HPDE6-E6E7 (cell line): ENCODE data around the gene FAM156A.
"Not testable (repeated sequence)": the region's sequence is repeated elsewhere in the genome, so short reads cannot be mapped to it uniquely, and the experiment has no call there.

Experiments used
- DNase-seq: peaks from one replicate; pipeline ENCODE4 v3.0.0; 2011; ENCODE audit warnings: missing footprints; ENCODE audit errors: extremely low spot score

FAM156A gene, protein sequence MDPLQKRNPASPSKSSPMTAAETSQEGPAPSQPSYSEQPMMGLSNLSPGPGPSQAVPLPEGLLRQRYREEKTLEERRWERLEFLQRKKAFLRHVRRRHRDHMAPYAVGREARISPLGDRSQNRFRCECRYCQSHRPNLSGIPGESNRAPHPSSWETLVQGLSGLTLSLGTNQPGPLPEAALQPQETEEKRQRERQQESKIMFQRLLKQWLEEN

GRCh38 chrX:52958113-52958959, at the start of gene FAM156A:
FAM156A (minus strand) TSS chrX:52958518; CDS start chrX:52948588, 9,930 bp downstream.
- not testable (repeated sequence) for DNase-seq

- DNase-seq, result no peak
Measured at GRCh38 chrX:53005327-53005726, 47.0 kb upstream of the FAM156A start.

DNA sequence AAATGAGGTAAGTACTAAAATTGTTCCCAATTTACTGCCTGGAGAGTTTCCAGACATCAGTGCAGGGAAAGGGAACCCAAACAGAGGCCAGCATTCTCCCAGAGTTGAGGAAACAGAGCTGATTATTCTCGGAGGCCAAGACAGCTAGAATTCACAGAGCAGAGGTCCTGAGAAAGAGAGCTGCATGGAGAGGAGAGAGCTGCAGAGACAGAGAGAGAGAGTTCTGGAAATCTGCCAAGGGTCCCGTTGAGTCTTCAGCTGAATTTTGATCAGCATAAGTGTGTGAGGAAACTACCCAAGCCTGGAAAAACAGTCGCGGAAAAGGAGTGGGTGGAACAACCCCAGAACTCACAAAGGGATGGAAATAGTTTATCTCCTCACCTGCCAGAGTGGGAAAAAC, 46.5 kb upstream of the FAM156A start:
- DNase-seq, result no peak

- no peak for DNase-seq
Measured at GRCh38 chrX:53004038-53004437, 45.7 kb upstream of the FAM156A start.

- DNase-seq, result no peak
Measured at GRCh38 chrX:53003111-53003510, 44.8 kb upstream of the FAM156A start.

- DNase-seq, result no peak
Measured at GRCh38 chrX:53001958-53002357, 43.6 kb upstream of the FAM156A start.

GRCh38 chrX:53000447-53001135, 42.3 kb upstream of the FAM156A start:
- DNase-seq, result no peak

DNA sequence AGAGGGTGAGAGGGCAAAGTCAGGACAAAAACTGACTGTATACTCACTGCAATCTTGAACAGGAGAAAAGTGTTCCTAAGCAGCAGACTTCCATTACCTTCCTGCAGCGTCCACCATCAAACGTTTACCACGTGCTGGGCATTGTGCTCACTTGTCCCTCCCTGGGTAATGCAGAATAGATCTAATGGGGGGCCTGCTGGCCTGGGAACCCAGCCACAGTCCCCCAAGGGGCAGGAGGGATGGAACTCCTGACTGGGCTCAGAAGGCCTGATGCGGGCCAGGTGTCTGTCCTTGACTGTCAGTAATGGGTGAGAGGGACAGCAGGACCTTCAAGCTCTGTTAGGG, 37.6 kb upstream of the FAM156A start:
- DNase-seq, result no peak

GRCh38 chrX:52995135-52995986, 37.0 kb upstream of the FAM156A start:
- DNase-seq, result peak; percentile 84

GRCh38 chrX:52990848-52991247, 32.5 kb upstream of the FAM156A start:
- no peak for DNase-seq

DNA sequence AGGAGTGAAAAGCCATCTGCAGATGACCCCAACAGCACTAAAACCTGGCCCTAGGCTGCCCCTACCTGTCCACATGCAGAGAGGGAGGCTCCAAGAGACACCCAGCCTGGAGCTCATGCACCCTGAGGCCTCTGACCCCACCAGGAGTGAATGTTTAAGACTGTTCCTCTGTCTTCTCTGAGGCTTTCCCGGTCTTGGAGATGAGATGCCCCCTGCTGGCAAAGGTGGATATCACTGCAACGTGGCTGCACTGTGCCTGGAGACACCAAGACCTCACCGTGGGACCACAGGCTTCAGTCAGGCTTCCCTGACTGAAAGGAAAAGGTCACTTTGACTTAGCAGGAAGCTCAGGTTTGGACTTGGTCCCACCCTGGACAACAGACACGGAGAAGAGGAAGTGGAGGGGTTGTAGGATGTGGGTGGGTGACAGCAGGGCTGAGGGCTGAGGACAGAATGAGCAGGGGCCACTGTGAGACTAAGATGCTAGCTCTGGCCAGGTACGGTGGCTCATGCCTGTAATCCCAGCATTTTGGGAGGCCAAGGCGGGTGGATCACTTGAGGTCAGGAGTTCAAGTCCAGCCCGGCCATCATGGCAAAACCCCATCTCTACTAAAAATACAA, 31.8 kb upstream of the FAM156A start:
- DNase-seq, result not testable (repeated sequence)

DNA sequence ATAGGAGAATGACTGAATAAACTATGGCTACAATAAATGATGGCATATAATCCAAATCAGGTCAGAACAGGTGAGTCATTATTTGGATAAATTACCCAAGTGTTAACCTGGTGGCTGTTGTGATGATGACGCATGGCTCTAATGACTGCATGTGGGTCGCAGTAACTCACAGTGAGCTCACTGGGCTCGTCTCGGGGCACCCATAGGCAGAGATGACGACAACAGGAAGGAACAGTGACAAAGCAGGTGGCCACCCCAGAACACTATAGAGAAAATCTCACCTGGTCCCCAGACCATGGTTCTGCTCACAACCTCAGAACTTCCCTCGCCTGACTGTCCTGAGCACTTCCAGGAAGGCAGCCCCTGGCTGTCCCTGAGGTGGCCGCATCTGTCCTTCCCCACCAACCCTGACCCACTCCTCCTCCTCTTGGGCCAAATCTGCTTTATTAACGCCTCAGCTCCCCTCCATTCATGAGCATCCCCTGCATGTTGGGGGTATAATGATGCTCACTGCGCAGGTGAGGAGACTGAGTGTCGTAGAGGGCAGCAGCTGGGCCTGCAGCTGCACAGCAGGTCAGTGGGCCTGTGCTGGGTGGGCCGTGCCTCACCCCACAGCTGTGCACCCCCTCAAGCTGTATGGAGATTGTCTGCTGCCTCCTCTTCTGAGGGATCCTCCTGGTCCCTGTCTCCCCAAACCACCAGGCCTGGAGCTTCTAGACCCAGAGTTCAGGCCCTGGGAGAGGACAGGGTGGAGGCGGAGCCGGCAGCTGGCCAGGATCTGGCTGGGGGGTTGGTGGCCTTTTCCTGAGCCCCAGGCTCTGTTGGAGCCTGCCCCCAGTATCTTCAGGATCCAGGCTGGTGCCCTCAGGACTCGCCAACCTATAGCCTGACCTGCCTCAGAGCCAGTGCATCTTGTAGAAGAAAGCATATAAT, 30.9 kb upstream of the FAM156A start:
- no peak for DNase-seq

DNA sequence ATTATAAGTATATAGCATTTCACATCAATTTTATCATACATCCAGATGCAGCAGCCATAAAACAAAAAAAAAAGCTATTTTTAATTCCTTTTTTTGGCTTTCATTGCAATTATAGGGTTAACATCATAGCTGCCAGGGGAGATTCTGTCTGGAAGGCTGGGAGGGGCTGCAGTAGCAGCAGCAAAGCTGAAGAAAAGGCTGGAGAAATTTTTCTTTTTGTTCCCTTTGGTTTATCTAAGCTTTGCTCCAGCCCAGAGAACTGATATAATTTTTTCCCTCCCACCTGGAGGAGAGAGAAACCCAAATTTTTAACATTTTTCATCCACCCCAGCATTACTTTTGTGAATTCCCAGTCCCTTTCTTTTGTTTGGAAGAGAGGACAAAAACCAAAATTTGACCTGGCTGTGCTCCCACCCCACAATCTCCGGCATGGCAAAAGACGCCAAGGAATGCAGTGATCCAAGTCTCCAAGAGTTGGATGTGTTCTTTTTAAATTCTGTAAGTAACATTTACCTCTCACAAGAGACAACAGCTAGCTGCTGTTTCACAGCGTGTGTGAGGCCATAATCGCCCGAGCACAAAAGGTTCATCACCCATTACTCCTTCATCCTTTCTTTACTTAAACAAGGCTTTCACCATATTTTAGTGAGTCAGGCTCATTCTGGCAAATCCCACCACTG, 25.1 kb upstream of the FAM156A start:
- DNase-seq, result no peak

DNA sequence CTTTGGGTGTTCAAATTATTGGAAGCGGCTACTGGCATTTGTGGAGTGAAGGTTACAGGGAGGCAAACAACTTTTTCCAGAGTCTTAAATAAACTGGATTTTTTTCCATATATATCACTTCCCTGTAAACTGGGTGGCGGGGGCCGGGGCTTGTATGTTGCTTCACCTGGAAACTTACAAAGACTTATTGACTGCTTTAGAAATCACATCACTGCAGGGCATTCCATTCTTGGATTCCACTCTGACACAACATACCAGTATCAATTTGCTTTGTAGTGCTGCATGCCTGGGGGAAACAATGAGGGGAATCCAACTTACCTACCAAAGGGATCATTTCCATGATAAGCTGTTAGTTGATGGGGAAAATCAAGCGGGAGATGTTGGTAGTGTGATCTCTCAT, 21.7 kb upstream of the FAM156A start:
- no peak for DNase-seq

DNA sequence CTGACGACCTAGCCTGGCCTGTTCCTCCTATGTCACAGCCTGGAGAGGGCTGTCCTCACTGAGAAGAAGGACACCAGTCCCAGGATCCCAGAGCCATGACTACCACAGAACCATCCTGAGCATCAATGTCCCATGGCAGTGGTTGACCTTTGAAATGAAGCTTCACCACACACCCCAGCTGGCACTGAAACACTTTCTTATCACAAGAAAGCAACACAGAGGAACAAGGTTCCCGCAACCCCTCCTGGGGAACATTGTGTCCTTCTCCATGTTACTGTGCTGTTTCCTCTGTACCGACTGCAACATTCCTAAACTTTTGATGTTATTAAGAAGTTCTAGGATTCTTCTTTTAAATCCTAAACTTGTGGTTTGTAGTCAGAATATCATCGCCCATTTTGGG, 21.2 kb upstream of the FAM156A start:
- DNase-seq, result no peak

DNA sequence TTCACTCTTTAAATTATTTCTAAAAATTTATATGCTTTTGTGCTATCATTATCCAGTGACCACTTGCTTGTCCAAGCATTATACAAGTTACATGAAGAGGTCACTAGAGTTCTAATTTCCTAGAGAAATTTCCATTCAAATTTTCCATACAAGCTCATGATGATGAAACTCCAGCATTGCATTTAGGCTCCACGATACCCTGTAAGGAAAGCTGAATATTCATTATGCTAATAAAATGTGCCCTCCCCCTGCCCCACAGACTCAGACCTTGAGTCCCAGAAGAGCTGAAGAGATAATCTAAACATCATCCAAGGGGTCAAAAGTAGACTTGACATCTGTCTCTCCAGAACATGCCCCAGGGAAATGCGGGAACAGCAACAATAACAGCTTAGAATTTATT, 19.6 kb upstream of the FAM156A start:
- no peak for DNase-seq

DNA sequence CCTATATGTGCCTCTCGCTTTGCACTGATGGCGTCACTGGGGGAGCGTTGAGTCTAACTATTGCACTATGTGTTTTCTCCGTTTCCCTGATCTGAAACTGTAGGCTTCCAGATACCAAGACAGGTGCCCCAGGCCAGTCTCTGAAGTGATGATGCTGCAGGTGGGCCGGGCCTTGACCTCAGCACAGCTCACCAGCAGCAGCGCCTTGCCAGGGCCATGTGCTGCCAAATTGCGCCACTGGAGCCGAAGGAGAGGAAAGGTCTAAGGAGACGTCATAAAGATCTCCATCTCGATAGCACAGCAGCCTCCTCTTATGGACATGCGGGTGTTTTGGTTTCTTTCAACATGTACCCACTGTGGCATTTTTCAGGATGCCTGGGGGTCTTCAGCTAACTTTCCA, 17.3 kb upstream of the FAM156A start:
- not testable (repeated sequence) for DNase-seq

GRCh38 chrX:52974336-52974992, 16.1 kb upstream of the FAM156A start:
- not testable (repeated sequence) for DNase-seq

- not testable (repeated sequence) for DNase-seq
Measured at GRCh38 chrX:52967922-52968321, 9.6 kb upstream of the FAM156A start.
